DOHH2 (cell line): ENCODE measurements around the gene USP32.

Experiments used
- EZH2phosphoT487 ChIP-seq: fragments of 200-600 bp; sonication (generic); IDR thresholded peaks from 2 replicates; pipeline ENCODE4 v1.6.1; 2017; ENCODE audit warnings: borderline replicate concordance, mild to moderate bottlenecking, antibody characterized with exemption, low read length, moderate library complexity, mixed read lengths
- TF ChIP-seq, protein P1 (sequence below): fragments of 200-600 bp; sonication (generic); IDR thresholded peaks from one replicate; pipeline ENCODE4 v1.5.1; 2014; ENCODE audit warnings: antibody characterized with exemption, mild to moderate bottlenecking, low read depth, low read length; ENCODE audit not compliant: poor library complexity, severe bottlenecking

GRCh38 chr17:60231691-60232090 lies 160.2 kb downstream of the USP32 start:
- TF ChIP-seq, protein P1, sequence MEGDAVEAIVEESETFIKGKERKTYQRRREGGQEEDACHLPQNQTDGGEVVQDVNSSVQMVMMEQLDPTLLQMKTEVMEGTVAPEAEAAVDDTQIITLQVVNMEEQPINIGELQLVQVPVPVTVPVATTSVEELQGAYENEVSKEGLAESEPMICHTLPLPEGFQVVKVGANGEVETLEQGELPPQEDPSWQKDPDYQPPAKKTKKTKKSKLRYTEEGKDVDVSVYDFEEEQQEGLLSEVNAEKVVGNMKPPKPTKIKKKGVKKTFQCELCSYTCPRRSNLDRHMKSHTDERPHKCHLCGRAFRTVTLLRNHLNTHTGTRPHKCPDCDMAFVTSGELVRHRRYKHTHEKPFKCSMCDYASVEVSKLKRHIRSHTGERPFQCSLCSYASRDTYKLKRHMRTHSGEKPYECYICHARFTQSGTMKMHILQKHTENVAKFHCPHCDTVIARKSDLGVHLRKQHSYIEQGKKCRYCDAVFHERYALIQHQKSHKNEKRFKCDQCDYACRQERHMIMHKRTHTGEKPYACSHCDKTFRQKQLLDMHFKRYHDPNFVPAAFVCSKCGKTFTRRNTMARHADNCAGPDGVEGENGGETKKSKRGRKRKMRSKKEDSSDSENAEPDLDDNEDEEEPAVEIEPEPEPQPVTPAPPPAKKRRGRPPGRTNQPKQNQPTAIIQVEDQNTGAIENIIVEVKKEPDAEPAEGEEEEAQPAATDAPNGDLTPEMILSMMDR = no peak
- no peak for TF ChIP-seq EZH2phosphoT487
